HepG2 (cell line): ENCODE data around the gene MFAP4. TPM values are rescaled to one million over a fixed set of nuclear protein-coding genes. Genes with fewer than 3 reads are reported as not detected.

ENCODE experiments used
- ATAC-seq: fragments of 200-7000 bp; cut with Tn5 transposase; 3 replicates; pipeline ENCODE4 v1.9.1; 2020; ENCODE audit warnings: mild to moderate bottlenecking, moderate library complexity
- BruUV-seq: library from RNA; stranded (reverse); fragments of 400-500 nt; replicated peaks from 2 replicates; lab custom pipeline; 2021; lab: Mats Ljungman, UMichigan
- CTCF ChIA-PET: fragments of 300-600 bp; formaldehyde crosslinking; extraction: SDS; loops from one replicate; lab custom pipeline; 2021; ENCODE audit warnings: low total read pairs, inconsistent platforms, low intra/inter-chr PET ratio; lab: Yijun Ruan, JAX
- POLR2A ChIA-PET: fragments of 350-600 bp; sonication (Branson Sonifier 250); formaldehyde crosslinking; loops from one replicate; lab custom pipeline; 2020; ENCODE audit warnings: antibody characterized with exemption, inconsistent platforms; lab: Yijun Ruan, JAX
- DNase-seq: peaks from one replicate; pipeline ENCODE4 v3.0.0-alpha.2; 2015; ENCODE audit warnings: low spot score
- FAIRE-seq: peaks from 3 replicates; lab custom pipeline; 2011; peaks lifted over from hg19 to GRCh38; lab: Jason Lieb, UNC
- H2AFZ ChIP-seq: one replicate; pipeline ENCODE4 v1.6.1; 2011; ENCODE audit warnings: low read length, inconsistent platforms
- H3K27ac ChIP-seq: fragments of 300-600 bp; 3 replicates; pipeline ENCODE4 v1.8.0; 2011; ENCODE audit warnings: mixed run types, mild to moderate bottlenecking, mixed read lengths, low read length, inconsistent platforms; ENCODE audit not compliant: insufficient read depth; ENCODE audit errors: extremely low read length
- H3K27me3 ChIP-seq, 2 experiments: fragments of 200-600 bp in 1 of 2; 2 replicates in 1 of 2; 3 replicates in 1 of 2; pipeline versions ENCODE4 v1.6.0 to v1.8.0; 2011; ENCODE audit warnings: low read length in 2 of 2, mild to moderate bottlenecking in 2 of 2, moderate library complexity in 2 of 2, inconsistent platforms in 1 of 2; ENCODE audit not compliant: insufficient read depth in 2 of 2, control insufficient read depth in 1 of 2
- H3K36me3 ChIP-seq, 2 experiments: fragments of 200-600 bp in 1 of 2; replicated peaks in 1 of 2; 2 replicates in 1 of 2; 3 replicates in 1 of 2; pipeline versions ENCODE4 v1.5.1 to v1.8.0; 2011; ENCODE audit warnings: low read length in 2 of 2, inconsistent platforms in 1 of 2; ENCODE audit not compliant: insufficient read depth in 2 of 2, control insufficient read depth in 1 of 2
- H3K4me1 ChIP-seq: 2 replicates; pipeline ENCODE4 v1.5.1; 2012; ENCODE audit warnings: low read length, inconsistent platforms; ENCODE audit not compliant: insufficient read depth
- H3K4me2 ChIP-seq: 2 replicates; pipeline ENCODE4 v1.6.0; 2011; ENCODE audit warnings: low read depth, low read length, inconsistent platforms
- H3K4me3 ChIP-seq, 3 experiments: fragments of 200-600 bp in 1 of 3; sonication (generic), shearing (Covaris generic) in 1 of 3; replicated peaks in 1 of 3; 2 replicates each; pipeline ENCODE4 v1.5.1; 2011 to 2016; ENCODE audit warnings: low read length in 3 of 3, inconsistent platforms in 2 of 3, low read depth in 2 of 3, mild to moderate bottlenecking in 2 of 3, control low read depth in 1 of 3, mixed read lengths in 1 of 3; ENCODE audit not compliant: insufficient read depth in 1 of 3
- H3K79me2 ChIP-seq: one replicate; pipeline ENCODE4 v1.6.1; 2011; ENCODE audit warnings: low read length, inconsistent platforms; ENCODE audit not compliant: insufficient read depth
- H3K9ac ChIP-seq: 2 replicates; pipeline ENCODE4 v1.6.0; 2011; ENCODE audit warnings: mild to moderate bottlenecking, low read depth, low read length, inconsistent platforms; ENCODE audit not compliant: insufficient read depth
- H3K9me3 ChIP-seq: 2 replicates; pipeline ENCODE4 v1.5.1; 2012; ENCODE audit warnings: mild to moderate bottlenecking, low read length
- H4K20me1 ChIP-seq: 2 replicates; pipeline ENCODE4 v1.6.0; 2011; ENCODE audit warnings: inconsistent platforms, mild to moderate bottlenecking, low read length, moderate library complexity; ENCODE audit not compliant: insufficient read depth
- ATF7-NPFF ChIP-seq: sonication (generic); formaldehyde crosslinking; IDR thresholded peaks from 2 replicates; pipeline ENCODE4 v1.8.1; 2023; ENCODE audit warnings: mild to moderate bottlenecking, low read depth, missing genetic modification reagents, moderate library complexity
- BHLHE40 ChIP-seq: IDR thresholded peaks from 2 replicates; pipeline ENCODE4 v1.6.1; 2011; ENCODE audit warnings: low read length, improper control_type of control experiment
- EEA1 ChIP-seq: sonication (generic); formaldehyde crosslinking; IDR thresholded peaks from 2 replicates; pipeline ENCODE4 v1.5.1; 2020; ENCODE audit warnings: mild to moderate bottlenecking, missing genetic modification reagents, borderline replicate concordance
- MYPOP ChIP-seq: sonication (generic); formaldehyde crosslinking; IDR thresholded peaks from 2 replicates; pipeline ENCODE4 v1.8.1; 2023; ENCODE audit warnings: mild to moderate bottlenecking, moderate library complexity, missing genetic modification reagents
- NKX3-1 ChIP-seq: sonication (generic); formaldehyde crosslinking; IDR thresholded peaks from 2 replicates; pipeline ENCODE4 v1.5.0; 2020; ENCODE audit warnings: missing genetic modification reagents
- RAD21 ChIP-seq: fragments of 450-650 bp; formaldehyde crosslinking; IDR thresholded peaks from 2 replicates; pipeline ENCODE4 v1.5.0; 2020; ENCODE audit warnings: mild to moderate bottlenecking
- RBAK ChIP-seq: sonication (generic); formaldehyde crosslinking; IDR thresholded peaks from 2 replicates; pipeline ENCODE4 v1.5.1; 2020; ENCODE audit warnings: mild to moderate bottlenecking, missing genetic modification reagents
- RBFOX2 ChIP-seq: fragments of 200-400 bp; formaldehyde crosslinking; IDR thresholded peaks from 2 replicates; pipeline ENCODE4 v1.6.1; 2017; ENCODE audit warnings: low read depth, mild to moderate bottlenecking, low read length
- RFX1 ChIP-seq: fragments of 450-650 bp; IDR thresholded peaks from 2 replicates; pipeline ENCODE4 v1.6.1; 2017
- THAP7 ChIP-seq: sonication (generic); formaldehyde crosslinking; IDR thresholded peaks from 2 replicates; pipeline ENCODE4 v1.8.1; 2023; ENCODE audit warnings: mild to moderate bottlenecking, missing genetic modification reagents
- ZNF18 ChIP-seq: sonication (generic); formaldehyde crosslinking; IDR thresholded peaks from 2 replicates; pipeline ENCODE4 v1.8.0; 2022; ENCODE audit warnings: mild to moderate bottlenecking, missing genetic modification reagents; ENCODE audit not compliant: insufficient replicate concordance
- ZNF224 ChIP-seq: sonication (generic); formaldehyde crosslinking; IDR thresholded peaks from 2 replicates; pipeline ENCODE4 v1.5.0; 2020; ENCODE audit warnings: mild to moderate bottlenecking, missing genetic modification reagents
- ZNF576 ChIP-seq: sonication (generic); formaldehyde crosslinking; IDR thresholded peaks from 2 replicates; pipeline ENCODE4 v1.4.0; 2020; ENCODE audit warnings: mild to moderate bottlenecking, missing genetic modification reagents
- WGBS: methylation state at CpG from one replicate; pipeline ENCODE4 v1.1.6; 2017; ENCODE audit warnings: low lambda C conversion rate; 5-methylcytosine and 5-hydroxymethylcytosine counted together
- in situ Hi-C: cut with HindIII; loops from 2 replicates; pipeline ENCODE4 v1.10.0; 2017; ENCODE audit warnings: low pct_unique_long_range_greater_than_20kb; ENCODE audit not compliant: extremely low pct_ligation_motif_present
- intact Hi-C: fragments of 100-400 bp; cut with micrococcal nuclease; formaldehyde crosslinking; loops from one replicate; pipeline ENCODE4 v1.10.0; 2022; ENCODE audit not compliant: unreplicated experiment
- polyA plus RNA-seq, 8 experiments: library from polyadenylated mRNA; depleted of rRNA in 3 of 8; stranded (reverse) in 7 of 8; unstranded in 1 of 8; fragments of >200 nt; fragmentation: Illumina TruSeq in 4 of 8; extraction: Trizol in 4 of 8; gene quantifications; 2 replicates each; pipeline versions ENCODE4 v1.2.1 to v1.2.3, GENCODE V29; 2011 to 2016; ENCODE audit warnings: low read depth in 4 of 8, missing spikeins in 1 of 8, mixed read lengths in 1 of 8; ENCODE audit not compliant: insufficient read depth in 1 of 8
- total RNA-seq, 5 experiments: library from RNA; depleted of rRNA; stranded (reverse); fragments of >200 nt; fragmentation: Illumina TruSeq; extraction: Trizol; gene quantifications; 2 replicates each; pipeline ENCODE4 v1.2.3, GENCODE V29; 2016; ENCODE audit warnings: low read depth in 1 of 5

MFAP4 gene
- total and polyA plus RNA-seq, 2 of the 13 experiments (the other 11 are each of a cell fraction or from before 2014, with no cell fraction given), result 0.08 TPM; not detected in 1

- no peak overlapping the region for H2AFZ ChIP-seq
- H3K9ac ChIP-seq, result no peak overlapping the region
- H3K36me3 ChIP-seq, result peaks cover 13 to 41% of the 10 kb centered on the region in 2 experiments
- ChIA-PET POLR2A (no interaction called here), CTCF (no interaction called here)
- H3K27ac ChIP-seq, result no peak overlapping the region
- TF ChIP-seq RBFOX2 (0 out of 2 replicates have a peak, but pooled peaks have one; percentile 17), NKX3-1 (no peak)
- H3K79me2 ChIP-seq, result peaks cover 12% of the 10 kb centered on the region
- WGBS, result over 99% methylated on average over 18 of the region's 29 CpGs
- BruUV-seq, result no TSS peak
- no peak overlapping the region for H3K4me2 ChIP-seq
- no peak for FAIRE-seq
- H3K27me3 ChIP-seq, result peaks cover 0 to 2% of the 10 kb centered on the region in 2 experiments; a peak in 1 of 5 replicates
- H3K4me3 ChIP-seq, result no peak overlapping the region
- no peaks in the 10 kb centered on the region for H4K20me1 ChIP-seq
- peaks cover 37% of the 10 kb centered on the region for H3K4me1 ChIP-seq
- in situ Hi-C loops (no loop called here), intact Hi-C loops (no loop called here)
- no peaks in the 10 kb centered on the region for H3K9me3 ChIP-seq
- DNase-seq, result no peak
- ATAC-seq, result no peak
These were observed 6.3 kb downstream of the MFAP4 start for GRCh38 chr17:19380481-19381301.

- ATAC-seq, result no peak
- in situ Hi-C loops, result no loop called here
- BruUV-seq, result no TSS peak
- no peaks in the 10 kb centered on the region for H4K20me1 ChIP-seq
- 89% methylated on average over 13 of the region's 13 CpGs for WGBS
- no peak for FAIRE-seq
- H3K9me3 ChIP-seq, result no peaks in the 10 kb centered on the region
- H3K9ac ChIP-seq, result peak overlapping the region; percentile 81
- no peak overlapping the region for H3K27ac ChIP-seq
- peak overlapping the region; percentile 85 for H3K4me2 ChIP-seq
- H3K4me1 ChIP-seq, result peaks cover 33% of the 10 kb centered on the region
- intact Hi-C loops, result no loop called here
- peaks cover 0 to 2% of the 10 kb centered on the region in 2 experiments; a peak in 1 of 5 replicates for H3K27me3 ChIP-seq
- CTCF ChIA-PET, result no interaction called here
- peaks cover 12% of the 10 kb centered on the region for H3K79me2 ChIP-seq
- H3K36me3 ChIP-seq, result peaks cover 13 to 35% of the 10 kb centered on the region in 2 experiments
- H3K4me3 ChIP-seq, result peak overlapping the region; percentile 75 to 87 (median 82); a peak in 5 of 6 replicates
- no peak for DNase-seq
- no peak overlapping the region for H2AFZ ChIP-seq
- POLR2A ChIA-PET, result interaction anchor here (3.1 kb wide), 1 partner anchor 42 kb away, joined by 41 read pairs; no protein-coding TSS in a partner anchor
- TF ChIP-seq EEA1, result no peak
- no peak for TF ChIP-seq ZNF224 (CRISPR knock-in tag)
- TF ChIP-seq RBAK (CRISPR knock-in tag), result no peak
- no peak for TF ChIP-seq RFX1
- TF ChIP-seq ZNF18, result no peak
- no peak for TF ChIP-seq THAP7
- TF ChIP-seq ZNF576 (CRISPR knock-in tag), result no peak
- TF ChIP-seq ATF7-NPFF (CRISPR knock-in tag), result no peak
- TF ChIP-seq BHLHE40, result no peak
- no peak for TF ChIP-seq MYPOP (CRISPR knock-in tag)
- no peak for TF ChIP-seq RAD21 (CRISPR knock-in tag)
These were observed 7.5 kb downstream of the MFAP4 start for GRCh38 chr17:19379361-19380065.
